ENCODE results near the gene TEAD1. TPM values are rescaled to one million over a fixed set of nuclear protein-coding genes. Genes with fewer than 3 reads are reported as not detected.

The TEAD1 gene
- total and polyA plus RNA-seq, 8 donors = 5.9 to 35.1 (median 22.0) TPM

DNA sequence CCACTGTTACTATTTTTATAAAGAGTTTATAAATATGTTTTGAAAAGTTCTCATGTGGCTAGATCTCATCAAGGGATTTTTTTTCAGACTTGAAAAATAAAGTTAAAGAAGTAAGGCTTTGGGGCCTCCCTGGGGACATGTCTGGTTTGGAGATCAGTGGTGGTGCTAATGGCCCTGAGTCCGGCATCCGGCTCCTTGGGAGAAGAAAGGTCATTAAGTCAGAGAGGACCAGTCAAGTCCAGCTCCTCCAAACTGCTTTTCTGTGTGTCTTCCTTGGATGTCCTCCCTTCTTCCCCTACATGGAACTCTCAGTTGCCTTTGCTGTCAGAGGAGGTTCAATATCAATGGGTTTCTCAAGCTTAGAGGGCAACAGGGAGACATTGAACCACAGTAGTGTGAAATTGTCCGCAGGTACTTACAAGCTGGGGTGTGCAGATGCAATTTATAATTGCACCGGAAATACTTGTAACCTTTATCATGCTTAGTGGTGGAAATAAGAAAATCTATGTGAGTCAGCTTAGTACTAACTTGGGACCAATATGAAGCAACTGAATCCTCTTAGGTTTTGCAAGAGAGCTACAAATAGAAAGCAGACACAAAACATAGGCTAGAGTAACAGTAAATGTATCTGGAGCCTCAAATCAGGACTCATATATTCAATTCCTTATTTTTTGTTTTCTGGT, 144.3 kb downstream of the TEAD1 start:
- no peak for DNase-seq
- FAIRE-seq = no peak

DNA sequence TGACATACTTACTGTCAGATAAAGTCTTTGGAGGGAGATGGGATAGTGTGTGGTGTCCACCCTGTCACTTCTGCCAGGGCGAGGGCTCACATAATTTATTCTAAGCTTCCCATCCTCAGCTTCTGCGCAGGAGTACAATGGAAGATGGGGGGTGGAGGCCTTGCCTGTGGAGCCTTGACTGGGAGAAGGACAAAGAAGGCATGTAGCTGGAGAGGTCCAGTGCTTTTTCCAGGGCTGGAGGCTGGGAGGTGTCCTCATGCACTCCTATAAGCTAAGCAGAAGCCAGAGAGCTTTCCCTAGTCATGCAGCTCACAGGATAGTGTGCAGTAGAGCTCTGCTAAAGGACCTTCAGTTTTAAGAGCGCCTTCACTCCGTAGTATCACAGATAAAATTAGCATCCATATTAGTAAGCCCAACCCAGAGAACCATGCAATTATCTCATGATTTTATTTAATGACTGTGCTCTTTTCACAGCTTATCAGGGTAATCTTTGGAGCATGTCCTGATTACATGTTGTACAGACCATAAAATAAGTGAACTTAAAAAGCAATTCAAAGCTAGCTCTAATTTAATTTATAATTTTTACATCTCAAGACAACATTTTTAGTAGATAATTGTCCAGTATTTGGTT, 148.3 kb downstream of the TEAD1 start:
- Histone ChIP-seq H3K4me1 (peaks cover 18 to 32% (median 21%) of the 10 kb centered on the region in 3 donors), H3K4me3 (no peak overlapping the region), H3K27ac (no peak overlapping the region), H3K27me3 (no peaks in the 10 kb centered on the region), H3K9me3 (no peaks in the 10 kb centered on the region), H3K36me3 (no peaks in the 10 kb centered on the region)
- TF ChIP-seq, protein P1, sequence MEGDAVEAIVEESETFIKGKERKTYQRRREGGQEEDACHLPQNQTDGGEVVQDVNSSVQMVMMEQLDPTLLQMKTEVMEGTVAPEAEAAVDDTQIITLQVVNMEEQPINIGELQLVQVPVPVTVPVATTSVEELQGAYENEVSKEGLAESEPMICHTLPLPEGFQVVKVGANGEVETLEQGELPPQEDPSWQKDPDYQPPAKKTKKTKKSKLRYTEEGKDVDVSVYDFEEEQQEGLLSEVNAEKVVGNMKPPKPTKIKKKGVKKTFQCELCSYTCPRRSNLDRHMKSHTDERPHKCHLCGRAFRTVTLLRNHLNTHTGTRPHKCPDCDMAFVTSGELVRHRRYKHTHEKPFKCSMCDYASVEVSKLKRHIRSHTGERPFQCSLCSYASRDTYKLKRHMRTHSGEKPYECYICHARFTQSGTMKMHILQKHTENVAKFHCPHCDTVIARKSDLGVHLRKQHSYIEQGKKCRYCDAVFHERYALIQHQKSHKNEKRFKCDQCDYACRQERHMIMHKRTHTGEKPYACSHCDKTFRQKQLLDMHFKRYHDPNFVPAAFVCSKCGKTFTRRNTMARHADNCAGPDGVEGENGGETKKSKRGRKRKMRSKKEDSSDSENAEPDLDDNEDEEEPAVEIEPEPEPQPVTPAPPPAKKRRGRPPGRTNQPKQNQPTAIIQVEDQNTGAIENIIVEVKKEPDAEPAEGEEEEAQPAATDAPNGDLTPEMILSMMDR (IDR thresholded peaks at IDR 0.05) = no peak
- no peak for ATAC-seq
- no peak for FAIRE-seq
- DNase-seq = no peak
- 92 to 95% methylated on average over 4 of the region's 4 CpGs for WGBS, 2 donors
- intact Hi-C loops (cut with DNase I) = no loop called here

More for the DNA sequence above, 144.3 kb downstream of the TEAD1 start:
- H3K36me3 ChIP-seq = no peaks in the 10 kb centered on the region
- H3K27ac ChIP-seq = no peak overlapping the region
- TF ChIP-seq, protein P1 (IDR thresholded peaks at IDR 0.05) = no peak
- no peaks in the 10 kb centered on the region for H3K27me3 ChIP-seq
- intact Hi-C loops (cut with DNase I) = no loop called here
- peaks cover 0 to 3% (median 0%) of the 10 kb centered on the region in 3 donors for H3K4me1 ChIP-seq
- H3K4me3 ChIP-seq = no peak overlapping the region
- 86 to 95% methylated on average over 4 of the region's 4 CpGs for WGBS, 2 donors
- no peak for ATAC-seq
- no peaks in the 10 kb centered on the region for H3K9me3 ChIP-seq

DNA sequence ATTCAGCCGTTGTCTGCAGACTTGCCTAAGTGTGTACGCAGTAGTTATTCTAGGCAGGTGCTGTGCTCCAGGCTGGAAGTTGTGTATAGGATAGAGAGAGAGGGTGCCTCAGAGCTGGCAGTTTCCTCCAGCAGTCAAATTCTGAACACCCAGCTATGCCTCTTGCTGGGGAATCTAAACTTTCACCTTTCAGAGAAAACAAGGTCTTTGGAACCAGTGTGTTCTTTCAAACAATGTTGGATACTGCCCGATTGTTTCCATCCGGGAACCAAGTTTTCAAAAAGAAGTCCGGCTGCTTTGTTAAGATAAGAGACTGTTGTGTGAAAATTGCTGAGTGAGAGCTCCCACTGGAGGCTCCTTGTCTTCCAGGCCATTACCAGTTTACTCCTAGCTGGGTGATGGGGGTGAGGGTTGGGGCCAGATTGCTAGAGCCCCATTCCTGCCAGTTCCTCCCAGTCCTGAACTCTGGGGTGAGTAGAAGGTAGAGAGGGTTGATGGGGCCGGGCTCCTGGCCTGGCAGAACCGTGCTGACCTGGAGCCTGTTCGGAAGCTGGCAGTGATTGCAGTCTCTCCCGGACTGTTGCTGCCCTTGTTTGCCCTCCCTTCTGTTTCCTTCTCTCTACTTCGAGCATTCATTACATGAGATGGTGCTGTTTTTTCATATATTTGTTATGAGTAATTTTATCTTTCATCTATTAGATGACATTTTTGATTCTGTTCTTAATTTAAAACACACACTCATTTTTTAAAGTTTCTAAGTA, 150.2 kb downstream of the TEAD1 start:
- Histone ChIP-seq H3K27ac (peak overlapping the region; percentile 22 to 78 (median 67)), H3K27me3 (no peaks in the 10 kb centered on the region), H3K4me1 (peaks cover 29 to 43% (median 33%) of the 10 kb centered on the region in 3 donors), H3K9me3 (no peaks in the 10 kb centered on the region), H3K36me3 (no peaks in the 10 kb centered on the region), H3K4me3 (no peak overlapping the region)
- ATAC-seq (peak in 3 of 4 donors; percentile 36 to 57 (median 50)), FAIRE-seq (no peak), DNase-seq (peak in 1 of 6 donors; percentile 24)
- intact Hi-C loops (cut with DNase I) = no loop called here
- TF ChIP-seq, protein P1 (IDR thresholded peaks at IDR 0.05) = no peak
- WGBS, 2 donors = 10 to 14% methylated on average over 10 of the region's 10 CpGs

DNA sequence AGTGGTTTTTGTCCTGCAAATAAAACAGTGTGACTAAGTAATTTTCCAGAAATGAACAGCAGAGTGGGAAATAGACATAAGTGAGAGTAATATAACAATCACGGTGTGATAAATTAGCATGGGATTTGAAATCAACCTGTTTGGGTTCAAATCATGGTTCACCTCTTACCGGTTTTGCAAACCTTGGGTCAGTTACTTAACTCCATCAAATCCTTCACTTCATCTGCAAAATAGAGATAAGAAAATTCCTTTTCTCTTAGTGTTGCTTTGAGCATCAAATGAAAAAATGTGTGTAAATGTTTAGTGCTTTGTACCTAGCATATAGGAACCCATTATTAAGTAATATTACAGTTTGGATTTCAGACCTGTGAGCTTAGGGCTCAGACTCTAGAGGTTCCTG, 152.2 kb downstream of the TEAD1 start:
- FAIRE-seq = no peak

More for the DNA sequence above, 152.2 kb downstream of the TEAD1 start:
- intact Hi-C loops (cut with DNase I) = no loop called here
- Histone ChIP-seq H3K27ac (peak overlapping the region in 1 of 4 donors; percentile 87), H3K27me3 (no peaks in the 10 kb centered on the region), H3K9me3 (no peaks in the 10 kb centered on the region), H3K4me3 (no peak overlapping the region), H3K4me1 (peaks cover 33 to 45% (median 36%) of the 10 kb centered on the region in 3 donors), H3K36me3 (no peaks in the 10 kb centered on the region)
- no peak for DNase-seq
- ATAC-seq = no peak
- 67 to 69% methylated on average over 2 of the region's 2 CpGs for WGBS, 2 donors
- TF ChIP-seq, protein P1 (IDR thresholded peaks at IDR 0.05) = no peak
